HEK293 (cell line): ENCODE data around the gene CASP10.

ENCODE experiments used
- CTCF ChIA-PET: fragments of 350-600 bp; formaldehyde crosslinking; extraction: SDS; loops from one replicate; lab custom pipeline; 2021; ENCODE audit warnings: antibody characterized with exemption; lab: Yijun Ruan, JAX
- POLR2A ChIA-PET: fragments of 300-600 bp; formaldehyde crosslinking; extraction: SDS; loops from one replicate; lab custom pipeline; 2020; ENCODE audit warnings: antibody characterized with exemption, inconsistent platforms; lab: Yijun Ruan, JAX
- H3K27ac ChIP-seq: fragments of 200-500 bp; sonication (Bioruptor generic); 2 replicates; pipeline ENCODE4 v1.5.1; 2014; ENCODE audit warnings: low read depth, low read length, control low read depth, inconsistent platforms; ENCODE audit errors: extremely low read depth
- H3K36me3 ChIP-seq, 2 experiments: fragments of 200-500 bp in 1 of 2; sonication (Bioruptor generic) in 1 of 2; 1 replicate in 1 of 2; 2 replicates in 1 of 2; pipeline ENCODE4 v1.5.1; 2014 to 2017; ENCODE audit warnings: inconsistent platforms in 2 of 2, low read length in 2 of 2; ENCODE audit not compliant: control insufficient read depth in 2 of 2, insufficient read depth in 1 of 2
- H3K4me1 ChIP-seq: fragments of 200-500 bp; sonication (Bioruptor generic); 2 replicates; pipeline ENCODE4 v1.5.1; 2014; ENCODE audit warnings: mild to moderate bottlenecking, low read length, inconsistent platforms; ENCODE audit not compliant: control insufficient read depth, insufficient read depth
- H3K4me3 ChIP-seq: 2 replicates; pipeline ENCODE4 v1.5.1; 2011; ENCODE audit warnings: low read depth, mild to moderate bottlenecking, control low read depth, low read length, moderate library complexity
- H3K9me3 ChIP-seq: fragments of 200-500 bp; sonication (Bioruptor generic); 2 replicates; pipeline ENCODE4 v1.5.1; 2014; ENCODE audit warnings: low read depth, low read length, inconsistent platforms; ENCODE audit not compliant: control insufficient read depth, insufficient read depth
- BCL11B ChIP-seq: fragments of 450-650 bp; formaldehyde crosslinking; IDR thresholded peaks from 2 replicates; pipeline ENCODE4 v1.5.1; 2016; ENCODE audit warnings: low read depth, missing biosample characterization, missing genetic modification characterization
- GLIS2 ChIP-seq: fragments of 450-650 bp; formaldehyde crosslinking; IDR thresholded peaks from 2 replicates; pipeline ENCODE4 v1.5.1; 2016; ENCODE audit warnings: missing biosample characterization, missing genetic modification characterization
- HOXA7 ChIP-seq: sonication (generic); formaldehyde crosslinking; IDR thresholded peaks from 2 replicates; pipeline ENCODE4 v1.8.1; 2022; ENCODE audit warnings: missing genetic modification reagents, borderline replicate concordance
- KLF1 ChIP-seq: fragments of 450-650 bp; formaldehyde crosslinking; IDR thresholded peaks from 2 replicates; pipeline ENCODE4 v1.5.1; 2016; ENCODE audit warnings: missing biosample characterization, missing genetic modification characterization
- KLF10 ChIP-seq: fragments of 450-650 bp; IDR thresholded peaks from 2 replicates; pipeline ENCODE4 v1.5.1; 2018; ENCODE audit warnings: missing biosample characterization, mild to moderate bottlenecking, missing genetic modification characterization
- KLF7 ChIP-seq: fragments of 450-650 bp; formaldehyde crosslinking; IDR thresholded peaks from 2 replicates; pipeline ENCODE4 v1.5.1; 2016; ENCODE audit warnings: missing biosample characterization, missing genetic modification characterization, borderline replicate concordance
- PRDM1 ChIP-seq: fragments of 450-650 bp; formaldehyde crosslinking; IDR thresholded peaks from 2 replicates; pipeline ENCODE4; 2016; ENCODE audit warnings: missing biosample characterization, missing genetic modification characterization
- SCRT1 ChIP-seq: fragments of 450-650 bp; formaldehyde crosslinking; IDR thresholded peaks from 2 replicates; pipeline ENCODE4 v1.5.1; 2016; ENCODE audit warnings: missing biosample characterization, missing genetic modification characterization, borderline replicate concordance
- SCRT2 ChIP-seq: fragments of 450-650 bp; formaldehyde crosslinking; IDR thresholded peaks from 2 replicates; pipeline ENCODE4 v1.5.1; 2016; ENCODE audit warnings: missing biosample characterization, missing genetic modification characterization
- SETDB1 ChIP-seq: IDR thresholded peaks from one replicate; pipeline ENCODE4 v1.6.1; 2017; ENCODE audit warnings: mild to moderate bottlenecking, low read length, moderate library complexity, mixed read lengths; ENCODE audit not compliant: insufficient read length
- ZBTB17 ChIP-seq: fragments of 450-650 bp; formaldehyde crosslinking; IDR thresholded peaks from 2 replicates; pipeline ENCODE4 v1.5.1; 2016; ENCODE audit warnings: missing biosample characterization, missing genetic modification characterization
- ZBTB20 ChIP-seq: fragments of 450-650 bp; formaldehyde crosslinking; IDR thresholded peaks from 2 replicates; pipeline ENCODE4 v1.5.1; 2016; ENCODE audit warnings: missing biosample characterization, missing genetic modification characterization
- ZFP41 ChIP-seq: fragments of 450-650 bp; formaldehyde crosslinking; IDR thresholded peaks from 2 replicates; pipeline ENCODE4 v1.5.1; 2016; ENCODE audit warnings: missing biosample characterization, missing genetic modification characterization, borderline replicate concordance
- ZIC2 ChIP-seq: fragments of 450-650 bp; formaldehyde crosslinking; IDR thresholded peaks from 2 replicates; pipeline ENCODE4 v1.5.1; 2016; ENCODE audit warnings: missing biosample characterization, missing genetic modification characterization
- ZNF132 ChIP-seq: fragments of 450-650 bp; formaldehyde crosslinking; IDR thresholded peaks from 2 replicates; pipeline ENCODE4 v1.5.1; 2017; ENCODE audit warnings: missing biosample characterization, missing genetic modification characterization, borderline replicate concordance
- ZNF157 ChIP-seq: fragments of 450-650 bp; formaldehyde crosslinking; IDR thresholded peaks from 2 replicates; pipeline ENCODE4 v1.5.1; 2016; ENCODE audit warnings: missing biosample characterization, missing genetic modification characterization
- ZNF184 ChIP-seq: fragments of 450-650 bp; IDR thresholded peaks from 2 replicates; pipeline ENCODE4 v1.5.1; 2018; ENCODE audit warnings: missing biosample characterization, mild to moderate bottlenecking, missing genetic modification characterization
- ZNF398 ChIP-seq: fragments of 450-650 bp; formaldehyde crosslinking; IDR thresholded peaks from 2 replicates; pipeline ENCODE4 v1.5.1; 2017; ENCODE audit warnings: missing biosample characterization, missing genetic modification characterization
- ZNF426 ChIP-seq: fragments of 450-650 bp; formaldehyde crosslinking; IDR thresholded peaks from 2 replicates; pipeline ENCODE4 v1.5.1; 2017; ENCODE audit warnings: missing biosample characterization, missing genetic modification characterization, mild to moderate bottlenecking, inconsistent platforms, moderate library complexity
- ZNF488 ChIP-seq: fragments of 450-650 bp; formaldehyde crosslinking; IDR thresholded peaks from 2 replicates; pipeline ENCODE4 v1.5.1; 2016; ENCODE audit warnings: missing biosample characterization, missing genetic modification characterization
- ZNF501 ChIP-seq: fragments of 450-650 bp; formaldehyde crosslinking; IDR thresholded peaks from 2 replicates; pipeline ENCODE4 v1.5.1; 2016; ENCODE audit warnings: missing biosample characterization, missing genetic modification characterization
- ZNF514 ChIP-seq: fragments of 450-650 bp; formaldehyde crosslinking; IDR thresholded peaks from 2 replicates; pipeline ENCODE4 v1.5.1; 2016; ENCODE audit warnings: missing biosample characterization, missing genetic modification characterization
- ZNF626 ChIP-seq: fragments of 450-650 bp; sonication (Bioruptor Pico); formaldehyde crosslinking; IDR thresholded peaks from 2 replicates; pipeline ENCODE4 v1.5.1; 2018; ENCODE audit warnings: missing biosample characterization, missing genetic modification characterization, inconsistent platforms
- ZNF660 ChIP-seq: fragments of 450-650 bp; IDR thresholded peaks from 2 replicates; pipeline ENCODE4 v1.5.1; 2018; ENCODE audit warnings: missing biosample characterization, mild to moderate bottlenecking, missing genetic modification characterization
- ZNF692 ChIP-seq: fragments of 450-650 bp; formaldehyde crosslinking; IDR thresholded peaks from 2 replicates; pipeline ENCODE4 v1.5.1; 2016; ENCODE audit warnings: missing biosample characterization, missing genetic modification characterization
- ZNF777 ChIP-seq: fragments of 450-650 bp; formaldehyde crosslinking; IDR thresholded peaks from 2 replicates; pipeline ENCODE4 v1.5.1; 2017; ENCODE audit warnings: missing biosample characterization, missing genetic modification characterization, borderline replicate concordance
- TF ChIP-seq, protein P1 (sequence below): fragments of 450-650 bp; formaldehyde crosslinking; IDR thresholded peaks from 2 replicates; pipeline ENCODE4 v1.5.1; 2016; ENCODE audit warnings: missing biosample characterization, missing genetic modification characterization, borderline replicate concordance

CASP10 gene

GRCh38 chr2:201263779-201264178 lies 80.8 kb downstream of the CASP10 start:
- CTCF ChIA-PET: interaction anchor here (0.5 to 1.4 kb wide), 3 partner anchors 12 to 32 kb away, joined by 3 read pairs; no protein-coding TSS in a partner anchor
- Histone ChIP-seq H3K27ac (no peak overlapping the region), H3K9me3 (no peaks in the 10 kb centered on the region), H3K4me1 (peaks cover 9% of the 10 kb centered on the region), H3K4me3 (no peak overlapping the region), H3K36me3 (peaks cover 0 to 18% of the 10 kb centered on the region in 2 experiments; a peak in 1 of 3 replicates)
- POLR2A ChIA-PET: interaction anchor here (0.6 kb wide), 1 partner anchor 215 kb away, joined by 3 read pairs; no protein-coding TSS in a partner anchor
- TF ChIP-seq ZNF488 (tag by site-specific recombination) (no peak), ZNF132 (no peak), SCRT1 (tag by site-specific recombination) (no peak), BCL11B (tag by site-specific recombination) (no peak), HOXA7 (CRISPR knock-in tag) (no peak), ZNF777 (no peak), ZNF157 (tag by site-specific recombination) (no peak), ZNF426 (no peak), ZBTB17 (no peak), ZNF692 (no peak), ZFP41 (tag by site-specific recombination) (no peak), PRDM1 (tag by site-specific recombination) (no peak), ZIC2 (tag by site-specific recombination) (no peak), ZNF514 (no peak), ZNF660 (tag by site-specific recombination) (no peak)
- TF ChIP-seq, protein P1, sequence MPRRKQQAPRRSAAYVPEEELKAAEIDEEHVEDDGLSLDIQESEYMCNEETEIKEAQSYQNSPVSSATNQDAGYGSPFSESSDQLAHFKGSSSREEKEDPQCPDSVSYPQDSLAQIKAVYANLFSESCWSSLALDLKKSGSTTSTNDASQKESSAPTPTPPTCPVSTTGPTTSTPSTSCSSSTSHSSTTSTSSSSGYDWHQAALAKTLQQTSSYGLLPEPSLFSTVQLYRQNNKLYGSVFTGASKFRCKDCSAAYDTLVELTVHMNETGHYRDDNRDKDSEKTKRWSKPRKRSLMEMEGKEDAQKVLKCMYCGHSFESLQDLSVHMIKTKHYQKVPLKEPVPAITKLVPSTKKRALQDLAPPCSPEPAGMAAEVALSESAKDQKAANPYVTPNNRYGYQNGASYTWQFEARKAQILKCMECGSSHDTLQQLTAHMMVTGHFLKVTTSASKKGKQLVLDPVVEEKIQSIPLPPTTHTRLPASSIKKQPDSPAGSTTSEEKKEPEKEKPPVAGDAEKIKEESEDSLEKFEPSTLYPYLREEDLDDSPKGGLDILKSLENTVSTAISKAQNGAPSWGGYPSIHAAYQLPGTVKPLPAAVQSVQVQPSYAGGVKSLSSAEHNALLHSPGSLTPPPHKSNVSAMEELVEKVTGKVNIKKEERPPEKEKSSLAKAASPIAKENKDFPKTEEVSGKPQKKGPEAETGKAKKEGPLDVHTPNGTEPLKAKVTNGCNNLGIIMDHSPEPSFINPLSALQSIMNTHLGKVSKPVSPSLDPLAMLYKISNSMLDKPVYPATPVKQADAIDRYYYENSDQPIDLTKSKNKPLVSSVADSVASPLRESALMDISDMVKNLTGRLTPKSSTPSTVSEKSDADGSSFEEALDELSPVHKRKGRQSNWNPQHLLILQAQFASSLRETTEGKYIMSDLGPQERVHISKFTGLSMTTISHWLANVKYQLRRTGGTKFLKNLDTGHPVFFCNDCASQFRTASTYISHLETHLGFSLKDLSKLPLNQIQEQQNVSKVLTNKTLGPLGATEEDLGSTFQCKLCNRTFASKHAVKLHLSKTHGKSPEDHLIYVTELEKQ (tag by site-specific recombination): no peak
- TF ChIP-seq, all 188 proteins: peak for 0

- ChIA-PET POLR2A (interaction anchor here (0.6 kb wide), 2 partner anchors 19 to 216 kb away, joined by 3 to 6 read pairs; no protein-coding TSS in a partner anchor), CTCF (interaction anchor here (0.6 to 1.4 kb wide), 5 partner anchors 28 to 186 kb away, joined by 3 to 4 read pairs (median 3); partner anchors contain the start of gene CASP10)
- Histone ChIP-seq H3K4me3 (no peak overlapping the region), H3K4me1 (peaks cover 9% of the 10 kb centered on the region), H3K27ac (no peak overlapping the region), H3K36me3 (peaks cover 0 to 25% of the 10 kb centered on the region in 2 experiments; a peak in 1 of 3 replicates), H3K9me3 (no peaks in the 10 kb centered on the region)
- TF ChIP-seq KLF1 (tag by site-specific recombination) (no peak), GLIS2 (tag by site-specific recombination) (no peak), ZNF501 (tag by site-specific recombination) (no peak), BCL11B (tag by site-specific recombination) (no peak), SETDB1 (no peak), SCRT2 (tag by site-specific recombination) (no peak), ZBTB20 (tag by site-specific recombination) (no peak), ZNF184 (tag by site-specific recombination) (no peak), ZNF398 (no peak), ZNF626 (no peak), KLF7 (tag by site-specific recombination) (no peak), KLF10 (tag by site-specific recombination) (no peak)
These were observed 81.7 kb downstream of the CASP10 start for GRCh38 chr2:201264472-201265173.
